HG02938 (cell line): ENCODE measurements around the gene CLDN6.

Experiments used
- ATAC-seq: cut with Tn5 transposase; IDR thresholded peaks from one replicate; pipeline ENCODE4 v1.9.1; 2021; ENCODE audit warnings: mild to moderate bottlenecking, moderate library complexity; ENCODE audit not compliant: unreplicated experiment

The CLDN6 gene

DNA sequence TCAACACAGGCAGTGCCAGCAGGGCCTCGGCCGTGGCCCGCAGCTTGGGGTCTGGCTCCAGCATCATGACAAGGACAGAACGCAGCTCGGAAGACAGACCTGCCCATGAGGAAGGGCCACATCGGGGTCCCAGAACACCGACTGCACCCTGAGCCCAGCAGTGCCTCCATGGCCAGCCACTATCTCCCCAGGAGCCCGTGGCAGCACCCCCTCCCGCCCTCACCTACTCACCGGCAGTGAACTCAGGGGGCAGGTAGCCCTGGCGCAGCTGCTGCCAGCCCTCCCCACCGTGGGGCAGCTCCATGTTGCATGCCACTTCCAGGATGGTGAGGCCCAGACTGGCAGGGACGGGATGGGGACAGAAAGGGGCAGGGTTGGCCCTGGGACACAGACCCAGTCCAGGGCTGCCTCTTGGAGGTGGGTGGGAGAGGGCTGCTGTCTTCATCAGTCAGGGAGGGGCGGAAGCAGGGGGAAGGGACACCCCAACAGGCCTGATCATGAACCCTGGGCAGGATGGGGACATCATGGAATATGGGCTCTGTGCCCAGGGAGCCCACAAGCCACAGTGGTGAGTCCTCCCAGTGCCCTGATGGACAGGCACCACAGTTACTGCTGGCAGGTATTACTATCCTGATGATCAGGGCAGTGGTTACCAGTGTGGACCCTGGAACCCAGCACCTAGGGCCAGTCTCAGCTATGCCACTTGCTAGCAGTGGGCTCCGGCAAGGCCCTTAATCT, 43.5 kb downstream of the CLDN6 start:
- ATAC-seq, result no peak

DNA sequence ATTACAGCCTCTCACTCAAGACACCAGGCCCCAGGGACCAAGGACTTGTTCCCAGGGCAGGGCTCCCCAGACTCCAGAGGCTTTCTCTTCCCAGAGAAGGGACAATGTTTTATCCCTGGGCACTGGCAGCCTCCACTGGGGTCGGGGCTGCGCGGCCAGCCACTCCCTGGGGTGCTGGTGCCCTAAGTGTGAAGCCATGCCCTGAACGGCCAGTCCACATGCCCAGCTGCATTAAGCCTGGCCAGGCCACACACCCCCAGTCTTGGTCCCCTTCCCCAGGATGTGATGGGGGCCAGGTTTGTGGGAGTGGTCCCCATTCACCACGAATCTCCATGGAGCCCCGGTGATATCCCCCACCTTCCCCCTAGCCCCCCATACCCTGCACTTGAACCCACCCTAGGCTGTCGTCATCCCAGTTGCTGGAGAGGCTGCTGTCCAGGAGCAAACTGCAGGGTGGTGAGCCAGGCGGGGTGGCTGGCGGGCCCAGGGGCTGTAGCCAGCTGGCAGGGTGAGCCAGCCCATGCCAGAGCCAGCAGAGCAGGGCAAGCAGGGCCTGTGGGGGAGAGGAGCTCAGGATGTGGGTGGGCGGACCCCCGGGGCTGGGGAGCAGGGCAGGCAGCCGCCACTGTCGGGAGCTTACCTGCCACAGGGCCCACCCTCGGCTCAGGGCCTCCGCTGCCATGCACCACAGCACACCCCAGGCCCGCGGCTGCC, 44.2 kb downstream of the CLDN6 start:
- ATAC-seq, result no peak

DNA sequence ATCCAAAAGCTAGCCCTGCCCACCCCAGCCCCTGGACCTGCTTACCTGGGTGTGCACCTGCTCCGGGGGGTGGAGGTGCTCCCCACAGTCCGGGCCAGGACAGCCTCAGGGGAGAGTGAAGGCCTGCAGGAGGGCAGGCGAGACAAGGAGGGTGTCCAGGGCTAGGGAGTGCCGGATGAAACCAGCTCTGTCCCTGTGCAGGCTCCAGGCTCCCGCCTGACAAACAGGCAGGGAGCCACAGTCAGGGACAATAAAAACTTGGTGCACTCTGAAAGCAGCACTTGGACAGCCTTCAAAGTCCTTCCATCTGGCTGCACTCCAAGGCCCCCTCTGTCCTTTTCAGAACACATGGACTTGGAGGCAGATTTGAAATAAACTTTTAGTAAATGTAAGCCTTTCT, 44.9 kb downstream of the CLDN6 start:
- ATAC-seq, result no peak

DNA sequence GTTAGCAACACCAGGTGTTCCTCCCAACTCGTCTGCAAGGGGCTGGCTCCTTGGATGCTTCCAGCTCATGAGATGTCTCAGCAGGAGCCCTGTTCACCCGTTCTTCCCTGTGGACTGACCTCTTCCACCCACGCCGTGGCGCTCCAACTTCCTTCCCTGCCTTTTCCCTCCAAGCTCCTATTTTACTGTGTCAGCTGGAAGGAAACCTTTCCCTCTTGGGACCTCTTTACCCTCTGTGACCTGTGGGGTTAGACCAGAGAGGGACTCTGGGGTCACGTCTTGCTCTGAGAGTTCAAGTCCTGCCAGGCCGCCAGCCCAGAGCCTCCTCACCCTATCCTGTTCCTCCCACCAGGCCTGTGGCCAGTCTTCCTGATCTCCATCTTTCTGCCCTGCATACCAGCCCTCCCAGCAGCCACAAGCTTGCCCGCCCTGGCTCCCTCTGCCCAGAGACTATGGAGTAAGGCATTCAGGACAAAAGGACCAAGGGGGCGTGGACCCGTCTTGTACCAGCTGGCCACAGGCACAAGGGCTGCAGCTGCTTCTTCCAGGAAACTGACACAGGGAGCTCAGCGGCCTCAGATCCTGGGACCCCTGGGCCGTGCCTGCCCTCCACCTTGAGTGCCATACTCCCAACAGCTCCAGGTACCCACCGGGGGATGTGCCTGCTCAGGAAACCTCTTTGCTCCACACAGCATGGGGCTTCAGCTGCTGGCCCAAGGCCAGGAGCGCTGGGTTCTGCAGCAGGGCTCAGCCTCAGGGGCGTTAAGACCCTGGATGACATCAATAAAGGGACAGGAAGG, 45.8 kb downstream of the CLDN6 start:
- no peak for ATAC-seq

DNA sequence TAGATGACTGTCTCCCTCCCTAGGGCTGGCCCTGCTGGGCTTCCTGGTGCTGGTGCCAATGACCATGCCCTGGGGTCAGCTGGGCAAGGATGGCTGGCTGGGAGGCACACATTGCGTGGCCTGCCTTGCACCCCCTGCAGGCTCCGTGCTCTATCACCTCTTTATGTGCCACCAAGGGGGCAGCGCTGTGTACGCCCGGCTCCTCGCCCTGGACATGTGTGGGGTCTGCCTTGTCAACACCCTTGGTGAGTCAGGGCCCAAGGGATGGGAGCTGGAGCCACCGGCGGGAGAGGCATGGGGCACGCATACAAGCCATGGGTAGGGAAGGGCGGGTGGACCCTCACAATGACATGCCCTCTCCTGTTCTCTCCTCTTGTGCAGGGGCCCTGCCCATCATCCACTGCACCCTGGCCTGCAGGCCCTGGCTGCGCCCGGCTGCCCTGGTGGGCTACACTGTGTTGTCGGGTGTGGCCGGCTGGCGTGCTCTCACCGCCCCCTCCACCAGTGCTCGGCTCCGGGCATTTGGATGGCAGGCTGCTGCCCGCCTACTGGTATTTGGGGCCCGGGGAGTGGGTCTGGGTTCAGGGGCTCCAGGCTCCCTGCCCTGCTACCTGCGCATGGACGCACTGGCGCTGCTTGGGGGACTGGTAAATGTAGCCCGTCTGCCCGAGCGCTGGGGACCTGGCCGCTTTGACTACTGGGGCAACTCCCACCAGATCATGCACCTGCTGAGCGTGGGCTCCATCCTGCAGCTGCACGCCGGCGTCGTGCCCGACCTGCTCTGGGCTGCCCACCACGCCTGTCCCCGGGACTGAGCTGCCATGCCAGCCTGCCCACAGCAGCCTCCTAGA, 46.6 kb downstream of the CLDN6 start:
- no peak for ATAC-seq

DNA sequence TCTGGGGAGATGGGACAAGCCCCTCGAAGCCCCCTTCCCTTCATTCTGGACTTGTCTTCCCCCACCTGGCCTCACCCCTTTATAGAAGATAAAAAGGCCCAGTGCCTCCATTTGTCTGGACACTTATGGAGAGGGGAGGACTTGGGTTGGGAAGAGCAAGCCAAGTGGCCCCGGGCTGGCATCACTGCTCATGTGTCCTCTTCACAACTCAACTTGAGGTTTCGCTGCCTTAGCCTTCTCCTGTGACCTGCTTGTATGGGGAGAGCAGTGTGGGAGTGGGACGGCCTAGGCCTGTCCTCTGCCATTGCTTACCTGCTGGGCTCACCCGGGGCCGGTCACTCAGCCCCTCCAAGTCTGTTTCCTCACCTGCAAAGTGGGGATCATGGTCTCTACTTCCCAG, 47.4 kb downstream of the CLDN6 start:
- ATAC-seq, result no peak

DNA sequence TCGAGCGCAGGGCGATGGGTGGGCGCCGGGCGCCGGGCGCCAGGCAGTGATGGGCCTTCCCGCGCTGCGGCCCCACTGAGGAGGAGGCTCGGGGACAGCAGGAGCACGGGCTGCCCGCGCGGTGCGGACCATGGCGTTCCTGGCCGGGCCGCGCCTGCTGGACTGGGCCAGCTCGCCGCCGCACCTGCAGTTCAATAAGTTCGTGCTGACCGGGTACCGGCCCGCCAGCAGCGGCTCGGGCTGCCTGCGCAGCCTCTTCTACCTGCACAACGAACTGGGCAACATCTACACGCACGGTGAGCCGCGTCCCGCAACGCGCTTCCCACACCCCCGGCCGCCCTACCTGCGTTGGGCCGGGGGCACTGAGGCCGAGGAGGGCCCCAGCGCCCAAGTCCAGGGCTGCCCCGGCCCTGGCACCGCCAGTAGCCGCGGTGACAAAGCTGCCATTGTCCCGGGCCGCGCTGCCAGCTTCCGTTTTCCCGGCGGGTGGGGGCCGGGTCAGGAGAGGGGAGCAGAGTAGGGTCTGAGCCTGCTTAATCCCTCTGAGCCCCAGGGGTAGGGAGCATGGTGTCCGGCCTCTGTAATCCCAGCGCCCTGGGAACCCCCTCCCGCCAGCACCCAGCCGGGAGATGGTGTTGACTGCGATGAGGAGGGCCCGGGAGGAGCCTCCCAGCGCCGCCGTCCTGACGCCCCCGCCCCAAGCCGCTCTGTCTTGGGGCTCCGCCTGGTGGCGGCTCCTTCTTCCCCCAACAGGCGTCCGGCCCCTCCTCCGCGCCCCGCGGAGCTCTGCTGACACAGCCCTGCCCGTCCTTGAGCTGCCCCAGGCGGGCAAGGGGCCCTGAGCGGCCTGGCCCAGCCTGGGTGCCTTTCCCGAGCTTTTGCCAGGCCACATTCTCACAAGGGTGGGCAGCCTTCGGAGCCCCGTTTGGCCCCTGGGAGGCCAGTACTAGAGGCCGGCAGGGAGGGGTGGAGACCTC, 48.1 kb downstream of the CLDN6 start:
- peak; percentile 25 for ATAC-seq

DNA sequence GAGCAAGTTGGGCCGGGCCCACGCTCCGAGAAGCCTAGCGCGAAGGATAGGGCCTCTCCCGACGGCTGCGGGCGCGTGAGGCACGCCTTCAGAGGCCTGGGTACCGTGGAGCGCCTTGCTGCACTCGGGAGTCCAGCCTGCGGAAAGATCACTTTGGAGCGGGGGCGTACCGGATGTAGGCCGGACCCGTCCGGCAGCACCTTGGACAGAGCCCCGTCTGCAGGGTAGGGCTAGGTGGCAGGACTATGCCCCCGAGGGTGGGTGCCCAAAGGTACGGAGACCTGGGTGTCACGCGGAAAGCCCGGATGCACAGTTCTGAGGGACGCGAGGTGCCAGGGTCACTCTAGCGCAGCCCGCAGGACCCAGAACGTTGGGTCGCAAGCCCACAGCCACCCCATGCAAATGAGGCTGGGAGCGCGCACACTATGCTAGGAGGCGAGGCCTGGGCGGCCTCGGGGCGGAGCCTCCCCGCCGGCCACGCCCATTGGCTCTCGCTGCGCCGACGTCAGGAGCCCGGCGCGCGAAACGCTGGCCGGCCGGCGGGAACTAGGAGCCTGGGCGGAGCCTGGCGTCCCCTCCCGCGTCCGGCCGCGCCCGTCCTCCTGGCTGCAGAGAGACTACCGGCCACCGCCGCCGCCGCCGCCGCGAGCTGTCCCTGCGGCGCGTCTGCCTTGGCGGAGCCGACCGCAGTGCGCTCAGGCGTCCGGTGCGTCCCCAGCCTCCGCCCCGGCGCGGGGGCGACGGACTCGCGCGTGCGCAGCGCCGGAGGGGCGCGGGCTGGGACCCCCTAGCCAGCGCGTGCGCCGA, 49.0 kb downstream of the CLDN6 start, which contains the start of gene PAQR4:
PAQR4 (plus strand) TSS at position 611 of the 807 bp plus-strand sequence. CDS start 327 bp downstream, outside the sequence.
- peak; percentile 53 for ATAC-seq

DNA sequence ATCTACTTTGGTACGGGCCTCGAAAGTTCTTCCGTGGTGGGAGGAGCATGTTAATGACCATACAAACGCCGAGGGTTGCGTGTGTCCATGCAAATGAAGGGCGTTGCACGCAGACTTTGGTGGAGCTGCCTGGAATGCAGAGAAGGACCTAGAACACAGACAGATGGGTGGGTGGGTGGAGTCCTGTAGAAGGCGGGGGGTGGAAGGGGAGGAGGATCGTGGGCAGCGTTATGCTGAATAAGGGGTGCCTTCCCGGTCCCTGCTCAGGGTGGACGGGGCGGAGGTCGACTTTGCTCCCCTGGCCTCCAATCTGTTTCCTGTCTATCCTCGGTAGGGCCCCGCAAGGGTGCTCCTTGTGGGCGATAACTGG, 49.6 kb downstream of the CLDN6 start:
- ATAC-seq, result no peak

DNA sequence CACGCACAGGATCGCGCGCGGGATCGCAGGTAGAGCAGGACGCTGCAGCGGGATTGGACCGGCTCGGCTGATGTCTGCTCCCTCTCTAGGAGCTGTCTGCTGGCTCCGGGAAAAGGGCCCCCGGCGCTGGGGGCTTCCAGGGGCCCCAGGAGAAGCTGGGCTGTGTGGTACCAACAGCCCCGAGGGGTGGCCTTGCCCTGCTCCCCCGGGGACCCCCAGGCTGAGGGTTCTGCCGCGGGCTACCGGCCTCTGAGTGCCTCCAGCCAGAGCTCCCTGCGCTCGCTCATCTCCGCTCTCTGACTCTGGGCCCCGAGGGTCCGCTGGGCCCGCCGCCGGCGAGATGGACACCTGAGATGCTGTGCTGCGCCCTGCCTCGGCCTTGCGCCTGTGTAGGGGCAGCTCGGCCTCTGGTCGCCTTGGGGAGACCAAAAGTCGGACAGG, 50.2 kb downstream of the CLDN6 start:
- ATAC-seq, result no peak

DNA sequence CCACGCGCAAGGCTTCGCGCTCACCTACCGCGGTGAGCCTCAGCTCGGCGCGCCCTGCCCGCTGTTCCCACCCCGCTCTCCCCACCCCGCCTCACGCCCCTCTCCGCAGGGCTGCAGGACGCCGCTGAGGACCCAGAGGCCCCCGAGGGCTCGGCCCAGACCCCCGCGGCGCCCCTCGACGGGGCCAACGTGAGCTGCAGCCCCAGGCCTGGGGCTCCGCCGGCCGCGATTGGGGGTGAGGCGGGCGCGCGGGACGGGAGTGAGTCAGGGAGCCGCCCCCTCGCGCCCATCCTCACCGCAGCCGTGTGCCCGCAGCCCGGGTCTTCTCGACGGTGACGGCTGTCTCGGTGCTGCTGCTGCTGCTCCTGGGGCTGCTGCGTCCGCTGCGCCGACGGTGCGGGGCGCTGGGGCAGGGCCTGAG, 50.8 kb downstream of the CLDN6 start:
- no peak for ATAC-seq

DNA sequence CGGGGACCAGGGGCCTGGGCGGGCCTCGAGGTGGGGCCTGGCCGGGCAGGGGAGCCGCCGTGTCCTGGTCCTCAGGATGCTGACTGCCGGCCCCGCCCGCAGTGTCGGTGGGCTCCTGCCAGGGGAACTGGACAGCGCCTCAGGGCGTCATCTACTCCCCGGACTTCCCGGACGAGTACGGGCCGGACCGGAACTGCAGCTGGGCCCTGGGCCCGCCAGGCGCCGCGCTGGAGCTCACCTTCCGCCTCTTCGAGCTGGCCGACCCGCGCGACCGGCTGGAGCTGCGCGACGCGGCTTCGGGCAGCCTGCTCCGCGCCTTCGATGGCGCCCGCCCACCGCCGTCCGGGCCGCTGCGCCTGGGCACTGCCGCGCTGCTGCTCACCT, 51.2 kb downstream of the CLDN6 start:
- no peak for ATAC-seq

DNA sequence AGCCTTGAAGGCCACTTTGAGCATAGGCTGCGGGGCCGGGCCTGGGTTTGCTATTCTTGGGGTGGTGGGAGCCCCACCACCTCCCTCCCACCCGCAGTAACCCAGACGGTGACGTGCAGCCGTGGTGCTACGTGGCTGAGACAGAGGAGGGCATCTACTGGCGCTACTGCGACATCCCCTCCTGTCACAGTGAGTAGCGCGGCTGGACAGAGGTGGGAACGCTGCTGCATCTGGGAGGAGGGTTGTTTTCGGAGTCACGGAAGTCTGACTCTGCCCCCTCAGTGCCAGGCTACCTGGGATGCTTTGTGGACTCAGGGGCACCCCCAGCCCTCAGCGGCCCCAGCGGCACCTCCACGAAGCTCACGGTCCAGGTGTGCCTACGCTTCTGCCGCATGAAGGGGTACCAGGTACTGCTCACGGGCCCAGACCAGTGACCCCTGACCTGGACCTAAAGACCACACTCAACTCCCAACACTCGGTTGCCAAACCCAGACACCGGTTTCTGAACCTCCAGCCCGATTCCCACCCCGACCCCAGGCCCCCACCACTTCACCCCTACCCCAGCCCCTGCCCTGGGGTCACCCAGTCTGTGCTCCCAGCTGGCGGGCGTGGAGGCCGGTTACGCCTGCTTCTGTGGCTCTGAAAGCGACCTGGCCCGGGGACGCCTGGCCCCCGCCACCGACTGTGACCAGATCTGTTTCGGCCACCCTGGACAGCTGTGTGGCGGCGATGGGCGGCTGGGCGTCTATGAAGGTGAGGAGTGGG, 51.8 kb downstream of the CLDN6 start:
- no peak for ATAC-seq
